PC-3 (cell line): ENCODE measurements around the gene CTPS1. TPM values are rescaled to one million over a fixed set of nuclear protein-coding genes. Genes with fewer than 3 reads are reported as not detected.
A peak's percentile ranks its signal among the peaks of the same experiment; 100 is the strongest.

Source experiments
- ATAC-seq: fragments of 200-7000 bp; cut with Tn5 transposase; 2 replicates; pipeline ENCODE4 v1.9.1; 2020; ENCODE audit warnings: mild to moderate bottlenecking, moderate library complexity
- Bru-seq: library from RNA; stranded (reverse); fragments of 400-500 nt; gene quantifications from one replicate; lab custom pipeline; 2021; lab: Mats Ljungman, UMichigan
- BruChase-seq, 2 experiments: library from RNA; stranded (reverse); fragments of 400-500 nt; gene quantifications; one replicate each; lab custom pipeline; 2021; lab: Mats Ljungman, UMichigan
- BruUV-seq: library from RNA; stranded (reverse); fragments of 400-500 nt; replicated peaks from 2 replicates; lab custom pipeline; 2021; lab: Mats Ljungman, UMichigan
- CTCF ChIA-PET: fragments of 300-600 bp; sonication (Branson Sonifier 250); formaldehyde crosslinking; loops from one replicate; lab custom pipeline; 2022; ENCODE audit warnings: antibody characterized with exemption; lab: Charles Lee
- POLR2A ChIA-PET: fragments of 300-600 bp; sonication (Branson Sonifier 250); formaldehyde crosslinking; loops from one replicate; lab custom pipeline; 2022; ENCODE audit warnings: antibody characterized with exemption; ENCODE audit not compliant: unreplicated experiment; lab: Charles Lee
- DNase-seq: peaks from one replicate; pipeline ENCODE4 v3.0.0-alpha.2; 2015
- H2AFZ ChIP-seq: fragments of 300-600 bp; sonication (generic); 2 replicates; pipeline ENCODE4 v1.6.0; 2016; ENCODE audit warnings: antibody characterized with exemption, low read length
- H3F3A ChIP-seq: fragments of 300-600 bp; sonication (generic); one replicate; pipeline ENCODE4 v1.6.0; 2017; ENCODE audit warnings: antibody characterized with exemption, low read length, control low read depth, mild to moderate bottlenecking; ENCODE audit not compliant: unreplicated experiment
- H3K27ac ChIP-seq: fragments of 300-600 bp; sonication (generic); 2 replicates; pipeline ENCODE4 v1.5.1; 2016; ENCODE audit warnings: mild to moderate bottlenecking, low read length
- H3K27me3 ChIP-seq: fragments of 300-600 bp; sonication (generic); 2 replicates; pipeline ENCODE4 v1.6.1; 2016; ENCODE audit warnings: low read length, mixed read lengths
- H3K36me3 ChIP-seq: fragments of 300-600 bp; sonication (generic); 2 replicates; pipeline ENCODE4 v1.6.1; 2016; ENCODE audit warnings: low read depth, mixed run types, low read length, mixed read lengths
- H3K4me1 ChIP-seq: fragments of 300-600 bp; sonication (generic); 2 replicates; pipeline ENCODE4 v1.5.1; 2016; ENCODE audit warnings: low read length; ENCODE audit not compliant: insufficient read depth
- H3K4me2 ChIP-seq: fragments of 300-600 bp; sonication (generic); 2 replicates; pipeline ENCODE4 v1.6.0; 2016; ENCODE audit warnings: low read length
- H3K4me3 ChIP-seq: fragments of 300-600 bp; sonication (generic); 2 replicates; pipeline ENCODE4 v1.5.1; 2016; ENCODE audit warnings: mild to moderate bottlenecking, low read length, mixed read lengths
- H3K79me2 ChIP-seq: fragments of 300-600 bp; sonication (generic); 2 replicates; pipeline ENCODE4 v1.6.1; 2017; ENCODE audit warnings: low read length, mixed read lengths
- H3K9ac ChIP-seq: fragments of 300-600 bp; sonication (generic); 2 replicates; pipeline ENCODE4 v1.6.0; 2016; ENCODE audit warnings: mild to moderate bottlenecking, low read length
- H3K9me2 ChIP-seq: fragments of 300-600 bp; sonication (generic); replicated peaks from 2 replicates; pipeline ENCODE4 v1.6.1; 2016; ENCODE audit warnings: mixed run types, low read length, mixed read lengths
- H3K9me3 ChIP-seq: fragments of 300-600 bp; sonication (generic); 2 replicates; pipeline ENCODE4 v1.6.1; 2016; ENCODE audit warnings: low read length, mixed read lengths
- H4K20me1 ChIP-seq: fragments of 300-600 bp; sonication (generic); 2 replicates; pipeline ENCODE4 v1.6.1; 2016; ENCODE audit warnings: low read length, mixed read lengths
- EZH2 ChIP-seq: fragments of 300-600 bp; sonication (generic); IDR thresholded peaks from one replicate; pipeline ENCODE4 v1.6.1; 2017; ENCODE audit warnings: antibody characterized with exemption, mild to moderate bottlenecking, low read length; ENCODE audit not compliant: unreplicated experiment
- EZH2phosphoT487 ChIP-seq: fragments of 300-600 bp; sonication (generic); IDR thresholded peaks from 2 replicates; pipeline ENCODE4 v1.6.1; 2018; ENCODE audit warnings: mild to moderate bottlenecking, antibody characterized with exemption, low read length, borderline replicate concordance
- intact Hi-C: fragments of 100-400 bp; cut with micrococcal nuclease; formaldehyde crosslinking; loops from 2 replicates; pipeline ENCODE4 v1.9.0; 2023
- long read RNA-seq: library from polyadenylated mRNA; unstranded; transcript quantifications from one replicate; pipeline ENCODE4 v2.0.0, GENCODE V29; 2021; ENCODE audit not compliant: unreplicated experiment
- total RNA-seq: library from RNA; depleted of rRNA; stranded (reverse); fragments of >200 nt; gene quantifications from 2 replicates; pipeline ENCODE4 v1.2.3, GENCODE V29; 2014; rRNA removed
- TF ChIP-seq, protein P1 (sequence below): fragments of 300-600 bp; sonication (generic); conservative IDR thresholded peaks from 2 replicates; pipeline ENCODE4 v1.5.1; 2017; ENCODE audit warnings: antibody characterized with exemption, low read depth, mild to moderate bottlenecking, low read length

CTPS1 gene, protein sequence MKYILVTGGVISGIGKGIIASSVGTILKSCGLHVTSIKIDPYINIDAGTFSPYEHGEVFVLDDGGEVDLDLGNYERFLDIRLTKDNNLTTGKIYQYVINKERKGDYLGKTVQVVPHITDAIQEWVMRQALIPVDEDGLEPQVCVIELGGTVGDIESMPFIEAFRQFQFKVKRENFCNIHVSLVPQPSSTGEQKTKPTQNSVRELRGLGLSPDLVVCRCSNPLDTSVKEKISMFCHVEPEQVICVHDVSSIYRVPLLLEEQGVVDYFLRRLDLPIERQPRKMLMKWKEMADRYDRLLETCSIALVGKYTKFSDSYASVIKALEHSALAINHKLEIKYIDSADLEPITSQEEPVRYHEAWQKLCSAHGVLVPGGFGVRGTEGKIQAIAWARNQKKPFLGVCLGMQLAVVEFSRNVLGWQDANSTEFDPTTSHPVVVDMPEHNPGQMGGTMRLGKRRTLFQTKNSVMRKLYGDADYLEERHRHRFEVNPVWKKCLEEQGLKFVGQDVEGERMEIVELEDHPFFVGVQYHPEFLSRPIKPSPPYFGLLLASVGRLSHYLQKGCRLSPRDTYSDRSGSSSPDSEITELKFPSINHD
- total RNA-seq, result 63.4 and 122 TPM in 2 replicates
- Bru-seq, nascent RNA, result percentile 94 among the genes with signal in this experiment
- BruChase-seq, experiment 1, labeled RNA remaining after a 6-hour chase, result percentile 90 among the genes with signal in this experiment
- percentile 91 among the genes with signal in this experiment for BruChase-seq, experiment 2, labeled RNA remaining after a 2-hour chase
- long read RNA-seq, full-length matches to known transcripts, result 92 of 191 reads
- long read RNA-seq, partial matches to known transcripts, result 12 of 191 reads
- long read RNA-seq, other reads (novel, unspliced or antisense), result 87 of 191 reads

DNA sequence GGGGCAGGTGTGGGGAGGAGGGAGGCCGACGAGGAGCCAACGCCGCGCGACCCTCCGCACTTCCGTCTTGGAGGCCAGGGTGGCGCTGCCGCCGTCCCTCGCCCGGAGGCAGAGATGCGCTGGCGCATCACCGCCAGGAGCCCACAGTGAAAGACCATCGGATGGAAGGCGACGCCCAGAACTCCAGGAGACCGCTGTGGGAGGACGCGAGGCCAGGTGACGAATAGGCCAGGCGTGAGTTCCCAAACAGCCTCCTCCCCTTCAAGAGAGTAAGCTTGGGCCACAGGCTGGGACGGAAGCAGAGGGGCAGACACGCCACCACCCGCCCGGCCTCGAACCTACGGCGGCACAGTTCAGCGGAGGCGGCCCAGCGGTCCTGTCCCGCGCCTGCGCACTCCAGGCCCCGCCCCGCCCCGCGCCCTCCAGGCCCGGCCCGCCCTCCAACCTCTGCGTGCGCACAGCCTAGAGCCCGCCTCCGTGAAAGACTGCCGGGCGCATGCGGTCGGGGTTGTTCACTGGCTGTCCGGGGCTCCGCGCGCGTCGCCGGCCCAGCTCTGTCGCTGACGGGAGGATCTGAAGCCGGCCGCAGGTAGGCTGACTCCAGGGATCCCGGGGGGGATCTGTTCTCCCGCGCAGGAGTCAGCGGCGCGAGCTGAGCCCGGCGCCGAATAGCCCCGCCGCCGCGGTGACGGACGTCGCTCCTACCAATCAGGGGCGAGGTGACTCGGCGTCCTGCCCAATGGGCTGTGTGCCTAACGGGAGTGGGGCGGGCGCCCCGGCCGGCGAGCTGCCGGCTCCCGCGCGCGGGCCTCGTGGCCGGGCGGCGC is at the start of gene CTPS1:
Gene CTPS1 (plus strand): TSS at position 456 of the 827 bp plus-strand sequence. CDS start 3,595 bp downstream, outside the sequence.
- Histone ChIP-seq H3K9ac (peak within 1 kb of the TSS; percentile 94), H3K4me3 (peak within 1 kb of the TSS; percentile 80), H3K9me3 (no peaks in the 10 kb centered on the region), H3K27me3 (no peaks in the 10 kb centered on the region), H3K4me1 (peaks cover 31% of the 10 kb centered on the region), H2AFZ (peak within 1 kb of the TSS; percentile 86), H3K4me2 (peak within 1 kb of the TSS; percentile 88), H4K20me1 (peaks cover 34% of the 10 kb centered on the region), H3K9me2 (no peaks in the 10 kb centered on the region), H3K27ac (peak within 1 kb of the TSS; percentile 91), H3K36me3 (peaks cover 23% of the 10 kb centered on the region), H3K79me2 (peaks cover 45% of the 10 kb centered on the region), H3F3A (no peaks in the 10 kb centered on the region)
- CTCF ChIA-PET, result no interaction called here
- TF ChIP-seq, protein P1, sequence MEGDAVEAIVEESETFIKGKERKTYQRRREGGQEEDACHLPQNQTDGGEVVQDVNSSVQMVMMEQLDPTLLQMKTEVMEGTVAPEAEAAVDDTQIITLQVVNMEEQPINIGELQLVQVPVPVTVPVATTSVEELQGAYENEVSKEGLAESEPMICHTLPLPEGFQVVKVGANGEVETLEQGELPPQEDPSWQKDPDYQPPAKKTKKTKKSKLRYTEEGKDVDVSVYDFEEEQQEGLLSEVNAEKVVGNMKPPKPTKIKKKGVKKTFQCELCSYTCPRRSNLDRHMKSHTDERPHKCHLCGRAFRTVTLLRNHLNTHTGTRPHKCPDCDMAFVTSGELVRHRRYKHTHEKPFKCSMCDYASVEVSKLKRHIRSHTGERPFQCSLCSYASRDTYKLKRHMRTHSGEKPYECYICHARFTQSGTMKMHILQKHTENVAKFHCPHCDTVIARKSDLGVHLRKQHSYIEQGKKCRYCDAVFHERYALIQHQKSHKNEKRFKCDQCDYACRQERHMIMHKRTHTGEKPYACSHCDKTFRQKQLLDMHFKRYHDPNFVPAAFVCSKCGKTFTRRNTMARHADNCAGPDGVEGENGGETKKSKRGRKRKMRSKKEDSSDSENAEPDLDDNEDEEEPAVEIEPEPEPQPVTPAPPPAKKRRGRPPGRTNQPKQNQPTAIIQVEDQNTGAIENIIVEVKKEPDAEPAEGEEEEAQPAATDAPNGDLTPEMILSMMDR, result peak; percentile 20; the same call in 1 of the 2 replicates
- TF ChIP-seq EZH2phosphoT487, result no peak
- POLR2A ChIA-PET, result interaction anchor here (0.6 kb wide), 2 partner anchors 11 to 24 kb away, joined by 3 to 15 read pairs; no protein-coding TSS in a partner anchor
- peak; percentile 93 for DNase-seq
- no TSS peak for BruUV-seq
- peak; percentile 83 for ATAC-seq
- intact Hi-C loops, result loop anchor here (1.0 to 2.0 kb wide), 2 partner anchors 11 to 23 kb away; no protein-coding TSS in a partner anchor

DNA sequence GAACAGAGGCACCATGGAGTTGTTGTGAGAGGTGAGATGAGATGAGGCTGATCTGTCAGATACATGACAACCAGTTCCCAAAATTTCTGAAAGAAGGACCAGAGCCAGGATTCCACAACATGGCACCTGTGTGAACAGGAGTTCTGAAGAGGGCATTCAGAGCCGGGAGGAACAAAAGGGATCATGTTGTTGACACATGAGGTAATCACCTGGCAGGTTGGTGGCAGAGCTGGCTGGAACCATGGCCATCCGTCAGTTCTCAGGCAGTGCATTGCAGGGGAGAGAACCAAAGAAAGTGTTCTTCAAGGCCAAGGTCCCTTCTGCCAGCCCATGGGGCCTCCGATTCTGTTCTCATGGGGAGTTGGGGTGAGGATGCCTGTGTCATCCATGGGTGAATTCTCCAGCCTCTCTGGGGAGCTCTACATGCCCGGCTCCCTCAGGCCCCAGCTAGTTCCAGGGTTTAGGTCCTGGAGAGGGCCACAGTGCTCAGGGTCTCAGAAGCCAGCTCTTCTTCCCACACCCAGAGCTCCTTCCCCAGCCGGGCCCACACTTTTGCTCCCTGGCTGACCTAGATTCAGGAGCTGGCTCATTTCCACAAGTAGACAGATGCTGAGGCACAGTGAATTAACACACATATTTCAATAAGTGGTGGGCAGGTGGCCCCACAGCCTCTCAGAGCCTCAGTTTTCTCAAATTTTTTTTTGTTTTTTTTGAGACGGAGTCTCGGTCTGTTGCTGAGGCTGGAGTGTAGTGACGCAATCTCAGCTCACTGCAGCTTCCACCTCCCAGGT is 49.1 kb upstream of the CTPS1 start:
- Histone ChIP-seq H3K9me2 (no peaks in the 10 kb centered on the region), H3K36me3 (no peaks in the 10 kb centered on the region), H4K20me1 (no peaks in the 10 kb centered on the region), H3K9me3 (no peaks in the 10 kb centered on the region), H3K4me2 (no peak overlapping the region), H3K4me3 (no peak overlapping the region), H3K4me1 (peaks cover 12% of the 10 kb centered on the region), H3K27me3 (no peaks in the 10 kb centered on the region), H3K79me2 (no peaks in the 10 kb centered on the region), H3K9ac (no peak overlapping the region), H2AFZ (no peak overlapping the region), H3F3A (no peaks in the 10 kb centered on the region), H3K27ac (no peak overlapping the region)
- DNase-seq (no peak), ATAC-seq (no peak)
- ChIA-PET CTCF (no interaction called here), POLR2A (no interaction called here)
- intact Hi-C loops, result no loop called here
- TF ChIP-seq EZH2 (no peak), EZH2phosphoT487 (no peak)
- TF ChIP-seq, protein P1, result no peak
- no TSS peak for BruUV-seq
